GM12892 (cell line): ENCODE results near the gene SF3B1.

Experiments used
- POLR2A ChIP-seq: IDR thresholded peaks from 2 replicates; pipeline ENCODE4 v1.6.1; 2011; ENCODE audit warnings: low read depth, low read length, control low read depth
- POLR2AphosphoS5 ChIP-seq: IDR thresholded peaks from 2 replicates; pipeline ENCODE4 v1.6.1; 2011; ENCODE audit warnings: low read depth, low read length, control low read depth
- TAF1 ChIP-seq: IDR thresholded peaks from 2 replicates; pipeline ENCODE4 v1.6.1; 2011; ENCODE audit warnings: low read depth, mild to moderate bottlenecking, control low read depth, low read length, borderline replicate concordance

- TF ChIP-seq TAF1 (no peak), POLR2A (no peak), POLR2AphosphoS5 (no peak)
Measured at GRCh38 chr2:197414039-197414438, 20.8 kb downstream of the SF3B1 start.
